Left ventricle myocardium inferior (tissue), 1 donor: ENCODE measurements around the gene IDH1. TPM values are rescaled to one million over a fixed set of nuclear protein-coding genes. Genes with fewer than 3 reads are reported as not detected.
"Not testable (repeated sequence)": the region's sequence is repeated elsewhere in the genome, so short reads cannot be mapped to it uniquely, and the experiment has no call there.

Experiments
- DNase-seq: peaks from one replicate; pipeline ENCODE4 v3.0.0-alpha.2; 2020
- H3K27ac ChIP-seq: fragments of 200-600 bp; replicated peaks from 2 replicates; pipeline ENCODE4 v1.8.0; 2021
- H3K27me3 ChIP-seq: fragments of 200-600 bp; 2 replicates; pipeline ENCODE4 v1.8.0; 2021; ENCODE audit warnings: low read depth
- H3K36me3 ChIP-seq: fragments of 200-600 bp; 2 replicates; pipeline ENCODE4 v1.8.0; 2021
- H3K4me1 ChIP-seq: fragments of 200-600 bp; 2 replicates; pipeline ENCODE4 v1.8.0; 2021
- H3K4me3 ChIP-seq: fragments of 200-600 bp; 2 replicates; pipeline ENCODE4 v1.8.0; 2021; ENCODE audit warnings: mild to moderate bottlenecking, moderate library complexity
- H3K9me3 ChIP-seq: fragments of 200-600 bp; replicated peaks from 2 replicates; pipeline ENCODE4 v1.8.0; 2021
- CTCF ChIP-seq: fragments of 200-600 bp; IDR thresholded peaks from 2 replicates; pipeline ENCODE4 v1.8.0; 2021; ENCODE audit warnings: antibody characterized with exemption, mild to moderate bottlenecking, borderline replicate concordance
- intact Hi-C: fragments of 100-400 bp; cut with micrococcal nuclease; formaldehyde crosslinking; loops from one replicate; pipeline ENCODE4 v1.11.0; 2022
- total RNA-seq: library from RNA; stranded (reverse); fragmentation: NEBNext Ultra II Directional; extraction: Animal tissue kit (Norgen Biotek cat#: 25700); gene quantifications from one replicate; pipeline ENCODE4 v1.2.1, GENCODE V29; 2021
- donor health status: DM: no; HTN: yes; CAD: no; lungs with severe emphysema.

The IDH1 gene
- total RNA-seq, 1 donor from 2014 or later, result 38.4 TPM

DNA sequence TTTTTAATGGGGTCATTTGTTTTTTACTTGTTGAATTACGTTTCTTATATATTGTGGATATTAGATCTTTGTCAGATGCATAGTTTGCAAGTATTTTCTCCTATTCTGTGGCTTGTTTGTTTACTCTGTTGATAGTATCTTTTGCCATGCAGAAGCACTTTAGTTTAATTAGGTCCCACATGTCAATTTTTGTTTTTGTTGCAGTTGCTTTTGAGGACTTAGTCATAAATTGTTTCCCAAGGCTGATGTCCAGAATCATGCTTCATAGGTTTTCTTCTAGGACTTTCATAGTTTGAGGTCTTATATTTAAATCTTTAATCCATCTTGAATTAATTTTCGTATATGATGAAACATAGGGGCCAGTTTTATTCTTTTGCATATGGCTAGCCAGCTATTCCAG lies 24.4 kb upstream of the IDH1 start:
- no peaks in the 10 kb centered on the region for H3K9me3 ChIP-seq
- H3K4me3 ChIP-seq, result no peak overlapping the region
- peaks cover 24% of the 10 kb centered on the region for H3K4me1 ChIP-seq
- intact Hi-C loops, result no loop called here
- DNase-seq, result no peak
- TF ChIP-seq CTCF, result no peak
- H3K27ac ChIP-seq, result no peak overlapping the region
- no peaks in the 10 kb centered on the region for H3K27me3 ChIP-seq
- H3K36me3 ChIP-seq, result peaks cover 97% of the 10 kb centered on the region

GRCh38 chr2:208278549-208278948 lies 23.7 kb upstream of the IDH1 start:
- H3K4me1 ChIP-seq, result peaks cover 24% of the 10 kb centered on the region
- H3K27me3 ChIP-seq, result no peaks in the 10 kb centered on the region
- no peaks in the 10 kb centered on the region for H3K9me3 ChIP-seq
- DNase-seq, result no peak
- H3K36me3 ChIP-seq, result peaks cover 98% of the 10 kb centered on the region
- H3K27ac ChIP-seq, result no peak overlapping the region
- no peak for TF ChIP-seq CTCF
- intact Hi-C loops, result no loop called here
- no peak overlapping the region for H3K4me3 ChIP-seq

DNA sequence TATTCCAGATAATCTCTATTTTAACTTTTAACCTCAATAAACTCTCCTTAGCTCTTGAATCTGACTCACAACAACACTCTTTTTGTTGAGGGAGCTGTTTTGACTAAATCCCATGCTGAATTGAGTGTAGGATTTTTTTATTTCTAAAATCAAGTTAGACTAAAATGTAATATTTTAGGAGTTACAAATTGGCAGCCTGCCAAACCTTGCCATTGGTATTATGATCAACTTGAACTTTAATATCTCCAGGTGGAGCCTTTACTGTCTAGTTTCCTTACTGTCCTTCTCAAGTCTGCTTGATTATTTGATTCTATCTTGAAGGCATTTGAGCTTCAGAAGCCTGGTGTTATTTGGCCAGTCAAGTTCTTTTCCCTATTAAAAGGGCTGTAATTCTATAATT lies 19.9 kb upstream of the IDH1 start:
- DNase-seq, result no peak
- no peak overlapping the region for H3K4me3 ChIP-seq
- no peaks in the 10 kb centered on the region for H3K27me3 ChIP-seq
- peaks cover 80% of the 10 kb centered on the region for H3K36me3 ChIP-seq
- peaks cover under 1% of the 10 kb centered on the region for H3K4me1 ChIP-seq
- no peak for TF ChIP-seq CTCF
- no peaks in the 10 kb centered on the region for H3K9me3 ChIP-seq
- no peak overlapping the region for H3K27ac ChIP-seq
- intact Hi-C loops, result no loop called here

GRCh38 chr2:208269091-208269490 lies 14.2 kb upstream of the IDH1 start:
- H3K27me3 ChIP-seq, result no peaks in the 10 kb centered on the region
- H3K4me1 ChIP-seq, result peaks cover 48% of the 10 kb centered on the region
- H3K9me3 ChIP-seq, result no peaks in the 10 kb centered on the region
- no peak for TF ChIP-seq CTCF
- intact Hi-C loops, result no loop called here
- peaks cover 24% of the 10 kb centered on the region for H3K36me3 ChIP-seq
- H3K27ac ChIP-seq, result no peak overlapping the region
- no peak for DNase-seq
- H3K4me3 ChIP-seq, result no peak overlapping the region

DNA sequence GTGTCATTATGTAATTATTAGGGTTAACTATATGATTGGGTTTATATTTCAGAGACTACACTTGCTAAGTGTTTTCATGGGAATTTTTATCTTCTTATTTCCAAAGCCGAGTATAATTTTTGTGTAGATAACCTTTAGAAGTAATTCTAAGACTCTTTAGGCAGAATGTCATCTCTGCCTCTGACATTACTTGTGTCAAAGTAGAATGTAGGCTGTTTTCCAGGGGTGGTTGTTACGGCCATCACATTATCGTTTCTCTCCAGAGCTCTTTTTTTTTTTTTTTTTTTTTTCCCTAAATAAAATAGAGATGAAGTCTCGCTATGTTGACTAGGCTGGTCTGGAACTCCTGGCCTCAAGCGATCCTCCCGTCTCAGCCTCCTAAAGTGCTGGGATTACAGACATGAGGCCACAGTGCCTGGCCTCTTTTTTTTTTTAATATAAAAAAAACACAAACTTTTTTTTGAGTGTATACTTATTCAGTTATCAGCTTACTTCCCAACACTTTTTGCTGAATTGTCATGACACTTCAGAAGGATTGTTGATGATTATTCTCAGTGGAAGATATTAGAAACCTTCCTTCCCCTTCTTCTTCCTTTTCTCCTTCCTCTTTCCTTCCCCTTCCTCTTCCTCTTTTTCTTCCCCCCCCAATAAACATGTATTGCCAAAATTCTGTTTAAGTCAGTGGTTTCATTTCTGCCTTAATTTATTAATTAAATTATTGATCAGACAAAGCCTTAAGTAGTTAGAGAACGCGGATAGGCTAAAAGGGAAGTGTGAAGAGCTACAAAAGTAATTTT lies 13.5 kb upstream of the IDH1 start:
- Histone ChIP-seq H3K9me3 (no peaks in the 10 kb centered on the region), H3K27me3 (no peaks in the 10 kb centered on the region), H3K4me3 (peak overlapping the region; percentile 96), H3K4me1 (peaks cover 48% of the 10 kb centered on the region), H3K27ac (peak overlapping the region; percentile 97), H3K36me3 (peaks cover 17% of the 10 kb centered on the region)
- no peak for DNase-seq
- TF ChIP-seq CTCF, result no peak
- intact Hi-C loops, result no loop called here

DNA sequence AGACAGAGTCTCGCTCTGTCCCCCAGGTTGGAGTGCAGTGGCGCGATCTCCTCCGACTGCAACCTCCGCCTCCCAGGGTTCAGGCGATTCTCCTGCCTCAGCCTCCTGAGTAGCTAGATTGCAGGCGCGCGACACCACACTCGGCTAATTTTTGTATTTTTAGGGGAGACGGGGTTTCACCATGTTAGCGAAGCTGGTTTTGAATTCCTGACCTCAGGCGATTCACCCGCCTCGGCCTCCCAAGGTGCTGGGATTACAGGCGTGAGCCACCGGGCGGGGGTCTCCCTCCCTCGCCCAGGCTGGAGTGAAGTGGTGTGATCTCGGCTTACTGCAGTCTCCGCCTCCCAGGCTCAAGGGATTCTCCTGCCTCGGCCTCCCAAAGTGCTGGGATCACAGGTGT lies 12.7 kb upstream of the IDH1 start:
- H3K4me1 ChIP-seq, result peaks cover 48% of the 10 kb centered on the region
- peak overlapping the region; percentile 97 for H3K27ac ChIP-seq
- H3K36me3 ChIP-seq, H3K9me3 ChIP-seq, DNase-seq, intact Hi-C loops, H3K27me3 ChIP-seq: not testable (repeated sequence)
- peak overlapping the region; percentile 96 for H3K4me3 ChIP-seq
